ENCODE results near the gene EID2B. TPM values are rescaled to one million over a fixed set of nuclear protein-coding genes. Genes with fewer than 3 reads are reported as not detected.
A peak's percentile ranks its signal among the peaks of the same experiment; 100 is the strongest.

EID2B gene
- 3.2 TPM for total RNA-seq
- 1 to 10 TPM; 2.2 to 3.0 (median 2.5) TPM for polyA plus RNA-seq (ENCODE audit: insufficient read depth in 1 of 8, insufficient read length in 8 of 8, low replicate concordance in 1 of 8)
- long read RNA-seq, donor 1, partial matches to known transcripts, result 0 of 4 reads
- long read RNA-seq, donor 1, other reads (novel, unspliced or antisense), result 0 of 4 reads
- long read RNA-seq, donor 2, result 0 reads
- long read RNA-seq, donor 3, partial matches to known transcripts, result 0 of 1 reads
- long read RNA-seq, donor 3, other reads (novel, unspliced or antisense), result 0 of 1 reads
- long read RNA-seq, donor 4, partial matches to known transcripts, result 0 of 3 reads
- long read RNA-seq, donor 4, other reads (novel, unspliced or antisense), result 0 of 3 reads
- long read RNA-seq, donor 5, transcript EID2B-201 (1 exons, 1,865 nt), result major isoform, 9 of 9 reads
- long read RNA-seq, donor 5, partial matches to known transcripts, result 0 of 9 reads
- long read RNA-seq, donor 5, other reads (novel, unspliced or antisense), result 0 of 9 reads
- long read RNA-seq, donor 6, transcript EID2B-201 (1 exons, 1,865 nt), result major isoform, 6 of 6 reads
- long read RNA-seq, donor 6, partial matches to known transcripts, result 0 of 6 reads
- long read RNA-seq, donor 6, other reads (novel, unspliced or antisense), result 0 of 6 reads
- long read RNA-seq, donor 7, transcript EID2B-201 (1 exons, 1,865 nt), result major isoform, 5 of 6 reads
- long read RNA-seq, donor 7, partial matches to known transcripts, result 0 of 6 reads
- long read RNA-seq, donor 7, other reads (novel, unspliced or antisense), result 0 of 6 reads
- long read RNA-seq, donor 8, partial matches to known transcripts, result 0 of 1 reads
- long read RNA-seq, donor 8, other reads (novel, unspliced or antisense), result 0 of 1 reads
- long read RNA-seq, donor 9, partial matches to known transcripts, result 0 of 4 reads
- long read RNA-seq, donor 9, other reads (novel, unspliced or antisense), result 0 of 4 reads
- long read RNA-seq, donor 10, transcript EID2B-201 (1 exons, 1,865 nt), result major isoform, 7 of 7 reads
- long read RNA-seq, donor 10, partial matches to known transcripts, result 0 of 7 reads
- long read RNA-seq, donor 10, other reads (novel, unspliced or antisense), result 0 of 7 reads
- long read RNA-seq, donor 11, partial matches to known transcripts, result 0 of 4 reads
- long read RNA-seq, donor 11, other reads (novel, unspliced or antisense), result 0 of 4 reads

DNA sequence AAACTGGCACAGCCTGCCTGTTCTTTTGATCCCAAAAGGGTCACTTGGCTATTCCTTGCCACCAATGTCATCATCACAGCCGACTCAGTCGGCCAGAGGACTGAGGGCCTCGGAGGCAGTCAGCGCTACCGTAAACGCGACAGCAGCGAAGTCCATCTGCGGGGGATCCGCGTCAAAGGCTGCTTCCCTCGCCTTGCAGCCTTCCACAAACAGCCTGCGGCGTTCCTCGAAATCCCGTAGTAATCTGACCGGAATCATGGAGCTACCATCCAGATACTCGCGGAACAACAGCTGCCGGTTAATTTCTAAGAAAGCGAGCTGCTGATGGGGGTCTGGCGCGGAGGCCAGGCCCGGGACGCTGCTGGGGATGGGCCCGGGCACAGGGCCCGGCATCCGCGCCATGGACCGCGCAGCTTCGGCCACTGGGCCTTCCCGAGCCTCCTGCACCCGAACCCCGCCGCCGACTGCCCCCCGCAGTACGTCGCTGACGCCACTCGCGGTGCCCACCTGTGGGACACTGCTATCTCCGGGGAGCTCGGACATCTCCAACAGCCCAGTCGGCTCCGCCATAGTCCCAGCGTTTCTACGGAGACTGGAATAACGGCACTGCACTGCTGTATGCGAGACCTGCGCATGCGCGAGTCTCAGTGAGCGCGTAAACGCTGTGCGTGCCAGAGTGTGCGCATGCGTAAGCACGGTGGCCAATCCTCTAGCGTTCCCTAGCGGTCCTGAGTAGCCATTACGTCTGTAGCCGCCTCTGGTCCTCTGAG lies at the start of gene EID2B:
EID2B (minus strand) TSS at position 620 of the 770 bp plus-strand sequence; CDS start at position 570, 50 bp downstream.
- Histone ChIP-seq H3K4me3 (ENCODE audit: low read length) (peak within 1 kb of the TSS; percentile 82), H3K9me3 (replicated peaks; ENCODE audit: control insufficient read depth, low read depth, low read length) (no peaks in the 10 kb centered on the region), H3K36me3 (ENCODE audit: control insufficient read depth, insufficient read depth, low read length) (no peaks in the 10 kb centered on the region), H3K4me1 (ENCODE audit: control insufficient read depth, insufficient read depth, low read length) (peaks cover 9% of the 10 kb centered on the region), H3K27me3 (ENCODE audit: control insufficient read depth, insufficient read depth, low read length) (no peaks in the 10 kb centered on the region), H3K27ac (ENCODE audit: low read length) (peak within 1 kb of the TSS; percentile 91)
- DNase-seq, result peak; percentile 98
- under 1% methylated on average over 63 of the region's 65 CpGs for WGBS (ENCODE audit: insufficient coverage)

- DNase-seq, result no peak
- WGBS (ENCODE audit: insufficient coverage), result 67% methylated on average over 3 of the region's 4 CpGs
- H3K27me3 ChIP-seq (ENCODE audit: control insufficient read depth, insufficient read depth, low read length), result no peaks in the 10 kb centered on the region
- no peaks in the 10 kb centered on the region for H3K36me3 ChIP-seq (ENCODE audit: control insufficient read depth, insufficient read depth, low read length)
- H3K4me1 ChIP-seq (ENCODE audit: control insufficient read depth, insufficient read depth, low read length), result no peaks in the 10 kb centered on the region
- no peaks in the 10 kb centered on the region for H3K9me3 ChIP-seq (replicated peaks; ENCODE audit: control insufficient read depth, low read depth, low read length)
- H3K27ac ChIP-seq (ENCODE audit: low read length), result no peak overlapping the region
- no peak overlapping the region for H3K4me3 ChIP-seq (ENCODE audit: low read length)
Observed at GRCh38 chr19:39582442-39582841, 49.8 kb upstream of the EID2B start.

DNA sequence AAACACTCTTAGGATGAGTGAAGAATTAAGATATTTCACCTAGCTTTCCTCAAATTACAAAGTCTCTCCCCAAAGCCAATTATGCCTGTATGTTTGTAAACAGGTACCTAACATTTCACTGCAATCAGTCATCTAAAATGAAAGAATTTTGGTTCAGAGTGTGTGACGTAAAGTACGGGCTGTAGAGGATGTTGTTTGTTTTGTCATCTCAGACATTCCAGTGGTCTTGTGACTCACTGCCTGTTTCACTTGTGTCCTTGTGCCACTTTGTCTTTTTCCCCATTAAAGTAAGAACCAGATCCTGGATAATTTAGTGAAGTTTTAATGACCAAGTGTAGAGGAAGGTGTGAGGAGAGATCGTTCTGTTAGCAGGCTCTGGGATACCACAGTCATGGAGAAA lies 36.0 kb upstream of the EID2B start:
- DNase-seq, result no peak
- no peaks in the 10 kb centered on the region for H3K9me3 ChIP-seq (replicated peaks; ENCODE audit: control insufficient read depth, low read depth, low read length)
- no CpG with 5 or more reads among the region's 3 CpGs for WGBS (ENCODE audit: insufficient coverage)
- H3K4me1 ChIP-seq (ENCODE audit: control insufficient read depth, insufficient read depth, low read length), result no peaks in the 10 kb centered on the region
- H3K36me3 ChIP-seq (ENCODE audit: control insufficient read depth, insufficient read depth, low read length), result no peaks in the 10 kb centered on the region
- H3K27me3 ChIP-seq (ENCODE audit: control insufficient read depth, insufficient read depth, low read length), result no peaks in the 10 kb centered on the region
- H3K4me3 ChIP-seq (ENCODE audit: low read length), result no peak overlapping the region
- no peak overlapping the region for H3K27ac ChIP-seq (ENCODE audit: low read length)

DNA sequence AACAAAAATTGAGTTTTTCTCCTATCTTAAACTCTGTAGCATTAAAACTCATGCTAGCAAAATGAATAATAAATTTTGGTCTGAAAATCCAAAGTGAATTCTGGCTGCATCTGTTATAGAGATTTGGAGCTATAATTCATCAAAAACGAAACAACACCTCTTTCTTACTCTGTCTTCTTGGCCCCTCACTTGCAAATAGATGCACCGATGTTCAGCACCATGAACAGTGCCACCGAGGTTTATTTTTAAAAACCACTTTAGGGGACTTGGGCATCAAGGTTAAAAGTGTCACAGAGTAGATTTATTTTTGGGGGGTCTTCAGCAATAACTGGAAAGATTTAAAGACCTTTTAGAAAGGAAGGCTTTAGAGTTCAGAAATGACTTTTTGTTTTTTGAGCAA lies 33.4 kb upstream of the EID2B start:
- Histone ChIP-seq H3K27me3 (ENCODE audit: control insufficient read depth, insufficient read depth, low read length) (no peaks in the 10 kb centered on the region), H3K36me3 (ENCODE audit: control insufficient read depth, insufficient read depth, low read length) (no peaks in the 10 kb centered on the region), H3K4me1 (ENCODE audit: control insufficient read depth, insufficient read depth, low read length) (no peaks in the 10 kb centered on the region), H3K9me3 (replicated peaks; ENCODE audit: control insufficient read depth, low read depth, low read length) (no peaks in the 10 kb centered on the region), H3K4me3 (ENCODE audit: low read length) (no peak overlapping the region), H3K27ac (ENCODE audit: low read length) (no peak overlapping the region)
- DNase-seq, result no peak
- no CpG with 5 or more reads among the region's 3 CpGs for WGBS (ENCODE audit: insufficient coverage)

- Histone ChIP-seq H3K4me1 (ENCODE audit: control insufficient read depth, insufficient read depth, low read length) (peaks cover 5% of the 10 kb centered on the region), H3K9me3 (replicated peaks; ENCODE audit: control insufficient read depth, low read depth, low read length) (no peaks in the 10 kb centered on the region), H3K27ac (ENCODE audit: low read length) (no peak overlapping the region), H3K36me3 (ENCODE audit: control insufficient read depth, insufficient read depth, low read length) (no peaks in the 10 kb centered on the region), H3K4me3 (ENCODE audit: low read length) (no peak overlapping the region), H3K27me3 (ENCODE audit: control insufficient read depth, insufficient read depth, low read length) (no peaks in the 10 kb centered on the region)
- no peak for DNase-seq
- 61% methylated on average over 2 of the region's 2 CpGs for WGBS (ENCODE audit: insufficient coverage)
Observed at GRCh38 chr19:39563408-39563807, 30.8 kb upstream of the EID2B start.

DNA sequence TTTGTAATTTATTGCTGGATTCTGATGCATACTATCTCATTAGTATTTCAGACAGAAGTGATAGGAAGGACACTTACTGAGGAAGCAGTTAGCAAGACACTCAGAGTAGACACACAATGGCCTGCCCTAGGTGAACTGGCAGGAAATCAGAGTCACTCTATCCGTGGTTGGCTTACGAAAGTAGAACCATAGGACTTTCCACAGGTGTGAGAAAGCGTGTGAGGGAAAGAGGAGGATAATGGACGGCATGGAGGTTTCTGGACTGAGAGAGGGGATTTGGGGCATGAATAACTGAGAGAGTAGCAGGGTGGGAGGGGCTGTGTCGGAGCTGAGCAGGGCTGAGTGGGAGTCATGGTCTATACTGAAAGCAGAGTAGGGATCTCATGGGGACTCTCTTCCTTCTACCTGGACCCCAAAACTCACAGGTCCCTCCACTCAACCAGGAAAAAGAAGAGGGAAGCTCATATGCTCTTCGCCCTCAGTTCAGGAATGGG lies 26.0 kb upstream of the EID2B start:
- Histone ChIP-seq H3K4me1 (ENCODE audit: control insufficient read depth, insufficient read depth, low read length) (peaks cover 7% of the 10 kb centered on the region), H3K36me3 (ENCODE audit: control insufficient read depth, insufficient read depth, low read length) (no peaks in the 10 kb centered on the region), H3K9me3 (replicated peaks; ENCODE audit: control insufficient read depth, low read depth, low read length) (no peaks in the 10 kb centered on the region), H3K27ac (ENCODE audit: low read length) (no peak overlapping the region), H3K4me3 (ENCODE audit: low read length) (no peak overlapping the region), H3K27me3 (ENCODE audit: control insufficient read depth, insufficient read depth, low read length) (no peaks in the 10 kb centered on the region)
- 52% methylated on average over 4 of the region's 6 CpGs for WGBS (ENCODE audit: insufficient coverage)
- no peak for DNase-seq

DNA sequence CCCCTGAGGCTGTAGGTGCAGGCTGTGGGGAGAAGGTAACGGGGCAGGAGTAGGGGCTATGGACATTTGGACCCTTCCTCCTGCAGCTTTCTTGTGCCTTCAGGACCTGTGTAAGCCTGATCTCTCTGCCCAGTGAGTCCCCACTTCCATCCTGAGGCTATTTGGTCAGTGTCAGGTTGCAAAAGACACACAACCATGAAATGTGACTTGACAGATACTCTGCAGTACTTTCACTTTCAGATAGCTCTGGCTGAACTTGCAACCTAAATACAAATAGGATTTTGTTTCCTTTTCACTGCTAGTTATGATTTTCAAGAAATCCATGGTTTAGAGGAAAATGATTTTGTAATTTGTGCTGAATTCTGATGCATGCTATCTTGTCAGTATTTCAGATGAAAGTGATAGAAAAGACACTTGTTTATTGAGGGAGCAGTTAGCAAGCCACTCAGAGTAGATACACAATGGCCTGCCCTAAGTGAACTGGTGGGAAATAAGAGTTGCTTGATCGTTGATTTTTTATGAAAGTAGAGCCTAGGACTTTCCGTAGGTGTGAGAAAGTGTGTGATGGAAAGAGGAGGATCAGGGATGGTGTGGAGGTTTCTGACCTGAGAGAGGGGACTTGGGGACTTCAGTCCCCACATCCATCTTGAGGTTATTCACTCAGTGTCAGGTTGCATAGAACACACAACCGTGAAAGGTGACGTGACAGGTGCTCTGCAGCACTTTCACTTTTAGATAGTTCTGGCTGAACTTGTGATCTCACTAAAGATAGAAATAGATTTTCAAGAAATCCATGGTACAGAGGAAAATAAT lies 25.4 kb upstream of the EID2B start:
- no peak overlapping the region for H3K4me3 ChIP-seq (ENCODE audit: low read length)
- no peaks in the 10 kb centered on the region for H3K9me3 ChIP-seq (replicated peaks; ENCODE audit: control insufficient read depth, low read depth, low read length)
- H3K27ac ChIP-seq (ENCODE audit: low read length), result peak overlapping the region; percentile 29
- DNase-seq, result no peak
- 52% methylated on average over 4 of the region's 5 CpGs for WGBS (ENCODE audit: insufficient coverage)
- H3K4me1 ChIP-seq (ENCODE audit: control insufficient read depth, insufficient read depth, low read length), result peaks cover 7% of the 10 kb centered on the region
- peaks cover 2% of the 10 kb centered on the region for H3K27me3 ChIP-seq (ENCODE audit: control insufficient read depth, insufficient read depth, low read length)
- H3K36me3 ChIP-seq (ENCODE audit: control insufficient read depth, insufficient read depth, low read length), result no peaks in the 10 kb centered on the region

DNA sequence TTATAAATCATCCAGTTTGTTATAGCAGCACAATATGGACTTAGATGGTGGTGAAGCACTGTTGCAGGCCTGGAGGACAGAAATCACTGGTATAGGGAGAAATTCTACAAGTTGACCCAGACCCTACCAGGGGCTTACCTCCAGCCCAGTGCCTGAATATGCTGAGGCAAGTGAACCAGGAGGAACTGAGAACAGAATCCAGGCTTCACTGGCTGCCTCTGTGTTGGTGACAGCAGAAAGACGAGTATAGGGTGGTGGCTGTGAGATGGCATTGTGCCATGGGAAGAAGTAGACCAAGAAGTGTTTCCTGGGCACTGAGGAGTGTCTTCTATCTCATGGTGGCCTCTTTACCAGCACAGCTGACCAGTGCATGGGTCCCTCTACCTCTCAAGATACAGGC lies 23.2 kb upstream of the EID2B start:
- Histone ChIP-seq H3K9me3 (replicated peaks; ENCODE audit: control insufficient read depth, low read depth, low read length) (no peaks in the 10 kb centered on the region), H3K4me1 (ENCODE audit: control insufficient read depth, insufficient read depth, low read length) (peaks cover 7% of the 10 kb centered on the region)

More for the DNA sequence above, 23.2 kb upstream of the EID2B start:
- 29% methylated on average over 1 of the region's 1 CpG for WGBS (ENCODE audit: insufficient coverage)
- H3K4me3 ChIP-seq (ENCODE audit: low read length), result no peak overlapping the region
- H3K27me3 ChIP-seq (ENCODE audit: control insufficient read depth, insufficient read depth, low read length), result peaks cover 3% of the 10 kb centered on the region
- no peak overlapping the region for H3K27ac ChIP-seq (ENCODE audit: low read length)
- no peak for DNase-seq
- H3K36me3 ChIP-seq (ENCODE audit: control insufficient read depth, insufficient read depth, low read length), result no peaks in the 10 kb centered on the region

Measured in muscle of leg (tissue), 16 donors.